Tracheal epithelial cell (primary cell): Measurements from ENCODE around the gene MYL6B. TPM values are rescaled to one million over a fixed set of nuclear protein-coding genes. Genes with fewer than 3 reads are reported as not detected.

Experiments used
- total RNA-seq: library from RNA; depleted of rRNA; stranded (reverse); fragments of >200 nt; gene quantifications from 2 replicates; pipeline ENCODE4 v1.2.1, GENCODE V29; 2014

The MYL6B gene
- total RNA-seq: 39.4 and 40.5 TPM in 2 replicates

DNA sequence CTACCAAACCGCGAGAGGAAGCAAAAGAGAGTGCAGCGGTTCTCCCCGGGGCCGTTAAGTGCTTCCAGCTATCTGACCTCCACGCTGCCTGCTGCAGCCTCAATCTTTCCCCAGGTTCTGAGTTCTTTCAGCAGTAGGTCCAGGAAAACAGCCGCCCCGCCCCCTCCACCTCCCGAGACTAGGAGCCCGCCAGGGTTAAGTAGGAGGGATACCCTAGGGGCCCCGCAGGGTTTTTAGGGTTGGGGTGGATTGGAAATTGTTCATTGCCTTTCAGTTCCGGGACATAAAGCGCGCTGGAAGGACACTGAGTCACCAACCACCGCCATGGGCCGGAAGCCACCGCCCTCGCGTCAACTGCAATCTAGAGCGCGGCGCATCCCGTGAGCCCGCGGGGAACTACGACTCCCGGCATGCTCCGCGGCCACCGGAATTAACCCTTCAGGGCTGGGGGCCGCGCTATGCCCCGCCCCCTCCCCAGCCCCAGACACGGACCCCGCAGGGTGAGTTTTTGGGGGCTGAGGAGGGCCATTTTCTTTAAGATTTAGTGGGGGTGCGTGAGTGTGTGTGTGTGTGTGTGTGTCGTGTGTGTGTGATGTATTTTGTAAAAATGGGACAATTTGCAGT, at the start of gene MYL6B:
MYL6B (plus strand) TSS at position 456 of the 624 bp plus-strand sequence. CDS start 1,332 bp downstream, outside the sequence.

DNA sequence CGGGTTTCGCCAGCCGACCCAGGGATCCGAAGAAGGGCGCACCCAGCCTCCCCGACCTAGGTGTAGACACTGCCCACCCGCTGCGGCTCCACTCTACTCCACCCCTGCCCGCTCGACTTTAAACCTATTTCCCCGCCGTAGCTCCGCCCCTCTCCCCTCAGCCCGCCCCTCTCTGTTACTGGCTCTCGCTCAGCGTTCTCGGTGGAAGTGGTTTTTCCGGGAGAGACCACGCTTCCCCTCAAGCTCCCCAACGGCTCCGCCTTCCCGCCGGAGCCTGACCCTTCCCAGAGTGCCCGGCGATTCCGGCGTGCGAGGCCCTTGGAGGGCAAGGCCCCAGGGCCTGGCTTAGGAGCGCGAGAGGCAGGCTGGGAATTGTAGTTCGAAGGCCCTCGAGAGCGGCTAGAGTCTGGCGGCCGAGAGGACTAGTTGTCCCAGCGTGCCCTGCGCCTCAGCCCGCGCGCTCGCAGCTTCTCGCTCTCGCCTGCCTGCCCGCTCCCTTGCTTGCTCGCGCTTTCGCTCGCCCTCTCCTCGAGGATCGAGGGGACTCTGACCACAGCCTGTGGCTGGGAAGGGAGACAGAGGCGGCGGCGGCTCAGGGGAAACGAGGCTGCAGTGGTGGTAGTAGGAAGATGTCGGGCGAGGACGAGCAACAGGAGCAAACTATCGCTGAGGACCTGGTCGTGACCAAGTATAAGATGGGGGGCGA, 48.1 kb upstream of the MYL6B start, which contains the start of gene PA2G4:
PA2G4 (plus strand) TSS at position 451 of the 706 bp plus-strand sequence; CDS start at position 630, 179 bp downstream.

DNA sequence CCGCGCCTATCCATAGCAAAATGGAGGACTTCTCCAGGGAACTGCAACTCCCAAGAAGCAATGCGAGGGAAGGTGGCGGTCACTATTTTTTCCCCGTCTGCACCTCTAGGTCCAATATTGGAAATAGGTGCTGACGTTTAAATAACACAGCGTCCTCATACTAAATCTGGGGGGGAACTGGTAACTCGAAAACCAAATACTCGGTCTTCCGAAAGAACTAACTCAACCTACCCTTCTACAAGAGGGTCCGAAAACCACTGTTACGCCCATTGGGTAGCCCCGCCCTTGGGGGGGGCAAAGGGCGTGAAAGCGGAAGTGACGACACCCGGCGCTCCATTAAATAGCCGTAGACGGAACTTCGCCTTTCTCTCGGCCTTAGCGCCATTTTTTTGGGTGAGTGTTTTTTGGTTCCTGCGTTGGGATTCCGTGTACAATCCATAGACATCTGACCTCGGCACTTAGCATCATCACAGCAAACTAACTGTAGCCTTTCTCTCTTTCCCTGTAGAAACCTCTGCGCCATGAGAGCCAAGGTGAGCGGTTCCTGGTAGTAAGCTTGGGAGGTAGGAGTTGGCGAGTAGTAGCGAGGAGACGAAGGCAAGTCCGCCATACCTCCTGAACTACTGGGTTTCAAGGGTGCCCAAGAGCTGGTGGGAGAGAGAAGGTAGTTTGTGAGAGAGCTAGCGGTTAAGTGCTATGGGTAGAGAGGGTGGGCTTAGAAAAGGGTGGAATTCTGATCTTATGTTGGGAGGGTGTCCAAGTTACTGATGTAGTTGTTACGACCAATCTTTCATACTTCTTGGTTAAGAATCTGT, 35.9 kb upstream of the MYL6B start, which contains the start of gene RPL41:
RPL41 (plus strand) TSS at position 367 of the 815 bp plus-strand sequence.

DNA sequence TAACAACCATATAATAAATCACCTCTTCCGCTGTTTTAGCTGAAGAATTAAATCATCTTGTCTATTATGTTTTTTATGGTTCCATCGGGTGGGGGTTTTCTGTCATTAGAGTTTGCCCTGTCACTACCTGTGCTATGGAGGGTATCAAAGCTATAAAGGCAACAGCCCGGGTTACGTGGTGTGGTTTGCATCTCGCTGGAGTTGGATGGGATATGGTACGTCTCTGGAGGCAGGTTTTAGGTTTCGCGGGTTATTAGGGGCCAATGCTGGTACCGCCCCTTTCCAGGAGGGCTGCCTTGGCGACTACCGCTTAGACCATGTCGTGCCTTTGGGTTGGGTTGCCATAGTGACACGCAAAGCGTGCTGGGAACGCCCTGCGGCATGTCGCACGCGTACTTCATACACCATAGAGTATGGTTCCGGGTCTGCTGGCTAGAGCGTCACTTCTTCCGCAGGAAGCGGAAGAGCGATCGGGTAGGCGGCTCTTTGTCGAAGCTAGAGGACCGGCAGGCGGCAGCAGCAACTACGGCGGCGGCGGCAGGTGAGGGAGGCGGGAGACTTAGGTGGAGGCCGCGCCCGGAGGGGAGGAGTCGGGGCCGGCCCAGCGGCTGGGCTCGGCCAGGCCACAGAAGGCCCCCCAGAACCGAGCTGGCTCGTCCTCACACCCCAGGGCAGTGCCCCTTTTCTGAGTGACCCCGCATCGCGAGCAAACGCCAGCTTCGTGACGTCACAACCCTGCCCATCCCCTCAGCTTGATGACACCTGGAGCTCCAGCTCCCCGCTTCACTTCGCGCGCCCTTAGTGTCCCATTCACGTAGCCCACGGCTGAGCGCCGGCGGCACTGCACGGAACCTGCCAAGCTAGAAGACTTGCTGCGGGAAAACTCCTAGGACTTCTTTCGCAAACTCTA, 34.4 kb upstream of the MYL6B start, which contains the start of gene ZC3H10:
ZC3H10 (plus strand) TSS at position 489 of the 910 bp plus-strand sequence. CDS start 2,297 bp downstream, outside the sequence.

DNA sequence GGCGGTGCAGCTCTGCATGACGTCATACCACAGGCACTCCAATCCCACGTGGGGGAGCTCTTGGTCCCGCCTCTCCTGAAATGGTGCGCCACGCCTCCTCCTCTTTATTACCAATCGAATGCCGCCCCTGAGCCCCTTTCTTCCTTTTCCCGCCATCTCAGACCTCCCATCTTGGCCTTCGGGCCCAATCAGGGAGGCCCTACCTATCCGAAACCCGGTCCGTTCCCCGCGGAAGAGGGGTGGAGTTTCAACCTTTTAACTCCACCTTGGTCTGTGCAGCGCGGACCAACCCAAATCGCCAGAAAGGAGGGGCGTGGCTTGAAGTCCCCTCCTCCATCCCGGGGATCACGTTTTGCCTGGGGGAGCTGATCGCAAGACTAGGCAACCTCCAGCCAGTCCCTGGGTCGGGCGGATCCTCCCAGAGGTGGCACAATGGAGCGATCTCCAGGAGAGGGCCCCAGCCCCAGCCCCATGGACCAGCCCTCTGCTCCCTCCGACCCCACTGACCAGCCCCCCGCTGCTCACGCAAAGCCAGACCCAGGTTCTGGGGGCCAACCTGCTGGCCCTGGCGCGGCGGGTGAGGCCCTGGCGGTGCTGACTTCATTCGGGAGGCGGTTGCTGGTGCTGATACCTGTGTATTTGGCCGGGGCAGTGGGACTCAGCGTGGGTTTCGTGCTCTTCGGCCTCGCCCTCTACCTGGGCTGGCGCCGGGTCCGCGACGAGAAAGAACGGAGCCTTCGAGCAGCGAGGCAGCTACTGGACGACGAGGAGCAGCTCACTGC, 24.3 kb upstream of the MYL6B start, which contains the start of gene ESYT1:
ESYT1 (plus strand) TSS at position 380 of the 782 bp plus-strand sequence; CDS start at position 433, 53 bp downstream.

DNA sequence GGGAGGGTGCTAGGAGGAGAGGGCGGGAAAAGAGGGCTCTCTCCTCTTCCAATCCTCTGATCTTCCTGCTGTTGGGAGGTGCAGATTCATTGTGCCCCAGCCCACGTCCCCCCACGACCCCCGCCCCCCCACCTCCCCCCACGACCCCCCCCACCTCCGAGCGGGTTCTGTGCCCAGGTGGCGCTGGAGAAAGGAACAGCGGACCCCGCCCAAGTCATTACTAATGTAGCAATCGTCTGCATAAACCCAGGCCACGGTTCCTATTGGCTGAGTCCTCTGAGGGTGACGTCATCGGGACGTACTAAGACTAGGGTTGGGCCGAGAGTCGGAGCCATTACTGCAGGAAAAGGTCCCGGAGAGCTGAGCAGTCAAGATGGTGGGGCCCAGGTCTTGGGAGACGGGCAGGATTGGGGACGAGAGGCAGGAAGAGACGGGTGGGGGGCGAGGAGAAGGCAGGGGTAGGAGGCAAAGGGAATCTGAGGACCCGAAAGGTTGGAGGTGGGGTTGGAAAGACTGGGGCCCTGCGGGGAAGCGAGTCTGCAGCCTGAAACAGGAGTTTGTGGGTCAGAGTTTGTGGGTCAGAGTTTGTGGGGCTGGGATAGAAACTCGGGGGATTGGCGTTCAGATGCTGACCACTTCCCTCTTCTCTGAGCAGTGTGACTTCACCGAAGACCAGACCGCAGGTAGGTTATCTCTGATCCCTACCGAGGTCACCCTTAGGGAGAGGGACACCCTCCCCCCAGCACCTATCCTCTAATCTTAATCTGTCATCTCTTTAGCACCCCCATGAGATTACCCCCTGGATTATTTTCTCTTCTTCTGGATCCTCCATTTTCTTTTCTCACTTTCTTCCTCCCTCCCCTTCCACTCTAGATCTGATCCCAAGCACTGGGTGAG, 5.9 kb downstream of the MYL6B start, which contains the start of gene MYL6:
MYL6 (plus strand) TSS at position 331 of the 897 bp plus-strand sequence; CDS start at position 374, 43 bp downstream.

DNA sequence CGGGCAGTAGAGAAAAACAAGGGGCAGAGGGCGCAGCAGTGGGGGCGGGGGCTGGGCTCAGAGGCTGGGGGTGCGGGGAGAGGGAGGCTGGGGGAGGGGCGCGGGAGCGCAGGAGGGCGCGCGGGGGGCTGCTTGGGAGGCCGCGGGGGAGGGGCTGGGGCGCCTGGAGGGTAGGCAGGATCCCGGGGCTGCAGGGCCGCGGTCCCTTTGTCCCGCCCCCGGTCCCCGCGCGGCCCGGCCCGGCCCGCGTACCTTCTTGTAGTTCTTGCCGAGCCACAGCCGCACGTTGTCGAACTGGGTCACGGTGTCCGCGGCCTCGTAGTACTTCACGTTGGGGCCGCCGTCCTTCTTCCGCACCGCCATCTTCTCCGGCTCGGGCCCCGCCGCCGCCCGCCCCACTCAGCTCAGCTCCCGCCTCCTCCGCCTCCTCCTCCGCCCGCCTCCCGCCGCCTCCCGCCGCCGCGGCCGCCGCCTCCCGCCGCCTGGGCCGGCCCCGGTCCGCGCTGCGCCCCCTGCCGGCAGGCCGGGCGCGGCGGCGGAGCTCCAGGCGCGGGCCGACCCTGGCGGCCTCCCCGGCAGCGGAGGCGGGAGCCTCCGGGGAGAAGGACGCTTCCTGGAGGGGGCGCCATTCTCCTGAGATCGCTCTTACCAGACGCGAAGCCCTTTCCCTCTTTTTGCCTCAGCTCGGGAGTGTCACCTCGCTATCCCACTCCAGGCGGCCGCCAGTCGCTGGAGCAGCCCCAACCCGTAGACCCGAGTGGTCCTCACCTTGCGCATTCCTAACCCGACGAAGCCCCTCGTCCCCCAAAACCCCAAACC, 36.9 kb downstream of the MYL6B start, which contains the start of gene SMARCC2:
SMARCC2 (minus strand) TSS at position 385 of the 819 bp plus-strand sequence; CDS start at position 363, 22 bp downstream.

Other genes starting within 250 kb of the MYL6B start
- 27.0 and 41.1 TPM in 2 replicates for gene PYM1, start 224.7 kb upstream of the MYL6B start, total RNA-seq
- gene DGKA, start 221.4 kb upstream of the MYL6B start, total RNA-seq: 97.6 and 107 TPM in 2 replicates
- gene PMEL, start 186.5 kb upstream of the MYL6B start, total RNA-seq: 2.6 and 2.9 TPM in 2 replicates
- gene CDK2, start 185.8 kb upstream of the MYL6B start, total RNA-seq: 9.4 and 26.5 TPM in 2 replicates
- gene RAB5B, start 178.5 kb upstream of the MYL6B start, total RNA-seq: 51.8 TPM in 2 replicates
- 5.1 and 5.8 TPM in 2 replicates for gene SUOX, start 155.3 kb upstream of the MYL6B start, total RNA-seq
- gene IKZF4, start 131.5 kb upstream of the MYL6B start, total RNA-seq: 0.24 TPM in 1 of 2 replicates, not detected in the other
- 233 and 674 TPM in 2 replicates for gene RPS26, start 110.7 kb upstream of the MYL6B start, total RNA-seq
- gene ERBB3, start 72.4 kb upstream of the MYL6B start, total RNA-seq: 22.9 and 29.6 TPM in 2 replicates
- 169 and 181 TPM in 2 replicates for gene PA2G4, start 48.0 kb upstream of the MYL6B start, total RNA-seq
- 2,930 and 4,402 TPM in 2 replicates for gene RPL41, start 36.0 kb upstream of the MYL6B start, total RNA-seq
- 2.2 and 2.8 TPM in 2 replicates for gene ZC3H10, start 34.3 kb upstream of the MYL6B start, total RNA-seq
- gene ESYT1, start 24.3 kb upstream of the MYL6B start, total RNA-seq: 241 and 358 TPM in 2 replicates
- 400 and 1,602 TPM in 2 replicates for gene MYL6, start 5.8 kb downstream of the MYL6B start, total RNA-seq
- 17.4 and 18.1 TPM in 2 replicates for gene SMARCC2, start 36.9 kb downstream of the MYL6B start, total RNA-seq
- 117 and 128 TPM in 2 replicates for gene RNF41, start 69.3 kb downstream of the MYL6B start, total RNA-seq
- gene NABP2, start 71.8 kb downstream of the MYL6B start, total RNA-seq: 21.7 and 34.5 TPM in 2 replicates
- gene SLC39A5, start 77.5 kb downstream of the MYL6B start, total RNA-seq: not detected in 2 replicates
- gene ANKRD52, start 105.8 kb downstream of the MYL6B start, total RNA-seq: 15.3 and 20.7 TPM in 2 replicates
- gene COQ10A, start 114.4 kb downstream of the MYL6B start, total RNA-seq: 5.5 and 8.2 TPM in 2 replicates
- gene CS, start 147.7 kb downstream of the MYL6B start, total RNA-seq: 113 and 157 TPM in 2 replicates
- gene CNPY2, start 163.4 kb downstream of the MYL6B start, total RNA-seq: 67.6 and 106 TPM in 2 replicates
- gene PAN2, start 181.4 kb downstream of the MYL6B start, total RNA-seq: 10.1 and 14.7 TPM in 2 replicates
- gene IL23A, start 186.3 kb downstream of the MYL6B start, total RNA-seq: 16.6 TPM in 1 of 2 replicates, not detected in the other
- gene STAT2, start 207.5 kb downstream of the MYL6B start, total RNA-seq: 45.6 and 88.7 TPM in 2 replicates
- gene APOF, start 210.3 kb downstream of the MYL6B start, total RNA-seq: not detected in 2 replicates